ENCODE results near the gene ZMIZ1. TPM values are rescaled to one million over a fixed set of nuclear protein-coding genes. Genes with fewer than 3 reads are reported as not detected.

ZMIZ1 gene
- total RNA-seq, 2 donors from 2014 or later: 51.4 to 58.0 TPM

DNA sequence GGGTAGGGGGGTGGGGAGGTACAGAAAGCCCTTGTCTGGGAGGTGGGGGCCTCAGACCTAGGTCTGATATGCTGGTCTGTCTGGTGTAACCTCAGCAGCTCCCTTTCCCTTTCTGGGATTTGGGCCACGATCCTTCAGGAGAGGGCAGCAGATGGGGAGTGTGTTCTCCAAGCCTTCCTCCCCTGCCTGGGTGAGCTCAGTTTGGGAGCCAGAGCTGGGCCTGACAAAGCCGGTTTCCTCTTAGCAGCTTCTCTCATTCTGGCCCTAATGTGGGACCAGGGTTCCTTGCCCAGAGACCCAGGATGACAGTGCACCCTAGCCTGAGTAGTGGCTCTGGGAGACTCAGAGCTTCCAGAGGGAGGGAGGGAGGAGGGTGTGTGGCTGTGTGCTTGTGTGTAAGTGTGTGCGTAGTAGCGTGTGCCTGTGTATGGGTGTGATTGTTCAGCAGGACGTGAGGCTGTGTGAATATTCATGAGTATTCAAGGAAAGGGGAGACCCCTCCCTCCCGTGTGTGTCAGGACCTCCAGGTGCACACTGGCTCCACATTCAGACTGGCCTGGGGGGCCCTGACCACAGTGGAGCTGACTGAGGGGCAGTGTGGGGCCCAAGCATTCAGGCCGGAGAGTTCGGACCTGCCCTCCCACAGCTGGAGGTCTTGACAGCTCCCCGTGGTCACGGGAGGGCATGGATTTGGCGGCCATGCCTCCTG lies 96.5 kb downstream of the ZMIZ1 start:
- intact Hi-C loops (cut with DNase I): no loop called here
- DNase-seq (no peak), ATAC-seq (no peak)

DNA sequence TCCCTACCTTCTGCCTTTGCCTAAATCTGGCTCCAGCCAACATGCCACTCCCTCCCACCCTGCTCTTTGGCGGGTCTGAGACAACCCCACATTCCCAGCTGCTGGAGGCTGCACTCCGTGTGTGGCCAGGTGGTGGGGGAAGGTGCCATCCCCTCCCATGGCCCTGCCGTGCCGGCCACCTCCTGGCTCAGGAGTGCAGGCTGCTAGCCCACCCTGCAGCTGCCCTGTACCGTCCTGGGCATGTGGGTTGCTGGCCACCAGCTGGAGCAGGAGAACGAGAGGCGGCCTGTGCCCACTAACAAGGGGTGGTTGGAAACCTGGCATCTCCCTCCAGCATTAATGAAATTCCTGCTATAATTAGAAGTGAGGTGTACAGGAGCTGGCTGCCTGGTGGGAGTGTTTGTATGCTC lies 97.6 kb downstream of the ZMIZ1 start:
- intact Hi-C loops (cut with DNase I): no loop called here
- ATAC-seq (peak; percentile 49 to 56), DNase-seq (no peak)

DNA sequence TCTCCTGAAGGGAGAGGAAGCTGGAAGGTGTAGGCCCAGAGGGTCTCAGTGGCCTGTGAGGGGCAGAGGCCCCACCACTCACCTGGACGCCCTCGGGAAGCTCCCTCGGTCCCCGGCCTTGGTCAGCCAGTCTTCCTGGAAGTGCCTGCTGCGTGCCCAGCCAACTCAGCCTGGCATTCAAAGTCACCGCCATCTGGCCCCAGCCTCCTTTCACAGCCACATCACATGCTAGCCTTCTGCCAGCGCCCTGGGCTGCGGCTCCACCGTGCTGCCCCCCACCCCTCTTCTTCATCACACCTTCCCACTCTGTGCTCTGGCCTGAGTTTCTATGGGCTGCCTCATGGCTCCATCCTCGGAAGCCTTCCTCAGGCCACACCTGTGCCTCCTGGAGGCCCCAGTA lies 98.0 kb downstream of the ZMIZ1 start:
- ATAC-seq: peak; percentile 38 to 46
- intact Hi-C loops (cut with DNase I): no loop called here

DNA sequence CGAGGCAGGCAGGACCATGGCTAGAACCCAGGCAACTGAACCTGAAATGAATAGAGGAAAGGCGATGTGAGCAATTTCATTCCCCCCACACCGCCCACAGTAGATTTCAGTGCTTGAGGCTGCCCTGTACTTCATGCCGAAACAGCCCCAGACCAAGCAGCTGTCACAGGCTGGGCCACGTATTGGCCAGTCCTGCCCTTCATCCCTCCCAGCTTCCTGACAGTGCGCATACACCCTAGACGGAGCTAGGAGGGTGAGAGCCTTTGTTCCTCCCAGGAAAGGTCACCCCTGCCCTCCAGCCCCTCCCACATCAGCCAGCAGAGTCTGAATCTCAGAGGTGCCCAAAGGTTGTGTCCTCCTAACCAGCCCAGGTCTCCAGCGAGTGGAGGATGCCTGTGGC lies 98.8 kb downstream of the ZMIZ1 start:
- no peak for DNase-seq
- intact Hi-C loops (cut with DNase I): no loop called here
- no peak for ATAC-seq

More for the DNA sequence above, 98.0 kb downstream of the ZMIZ1 start:
- DNase-seq: no peak

DNA sequence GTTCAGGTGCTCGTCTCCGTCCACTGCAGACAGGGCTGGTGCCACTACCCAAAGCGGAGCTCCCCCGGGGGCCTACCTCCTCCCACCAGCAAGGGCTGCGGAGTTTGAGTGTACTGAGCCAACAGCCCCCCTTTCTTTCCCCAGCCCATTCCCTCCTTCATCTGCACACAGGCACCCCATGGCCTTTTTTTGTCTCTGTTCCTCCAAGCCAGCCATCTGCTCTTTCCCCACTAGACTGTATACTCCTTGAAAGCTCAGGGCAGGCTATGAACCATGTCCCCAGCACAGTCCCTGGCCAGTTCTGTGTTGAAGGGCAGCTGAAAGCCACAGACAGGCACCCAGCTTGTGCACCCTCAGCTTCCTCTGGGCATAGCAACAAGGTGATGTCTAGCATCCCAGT lies 99.4 kb downstream of the ZMIZ1 start:
- DNase-seq (no peak), ATAC-seq (no peak)
- intact Hi-C loops (cut with DNase I): no loop called here

DNA sequence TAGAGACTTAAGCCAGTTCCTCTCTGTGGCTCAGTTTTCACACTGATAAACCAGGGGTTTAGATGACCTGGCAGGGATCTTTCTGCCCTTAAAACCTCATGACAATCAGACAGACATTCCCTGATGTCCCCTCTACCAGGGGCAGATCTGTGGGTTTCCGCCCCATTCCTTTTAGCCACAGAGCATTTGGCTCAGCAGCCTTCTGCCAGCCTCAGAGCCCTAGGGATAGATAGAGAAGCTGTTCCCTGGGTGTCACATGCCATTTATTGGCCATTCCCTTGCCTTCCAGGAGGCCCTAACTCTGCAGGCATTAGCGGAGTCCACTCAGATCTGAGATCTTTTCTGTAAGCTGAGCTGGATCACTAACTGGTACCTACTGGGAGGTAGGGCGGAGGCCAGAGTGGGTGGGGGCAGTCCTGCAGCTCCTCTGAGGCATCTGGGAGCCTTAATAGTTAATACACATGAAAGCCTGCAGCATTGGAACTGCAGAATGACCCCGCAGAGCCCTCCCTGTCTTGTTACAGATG lies 101.5 kb downstream of the ZMIZ1 start:
- intact Hi-C loops (cut with DNase I): no loop called here
- no peak for DNase-seq
- ATAC-seq: no peak

DNA sequence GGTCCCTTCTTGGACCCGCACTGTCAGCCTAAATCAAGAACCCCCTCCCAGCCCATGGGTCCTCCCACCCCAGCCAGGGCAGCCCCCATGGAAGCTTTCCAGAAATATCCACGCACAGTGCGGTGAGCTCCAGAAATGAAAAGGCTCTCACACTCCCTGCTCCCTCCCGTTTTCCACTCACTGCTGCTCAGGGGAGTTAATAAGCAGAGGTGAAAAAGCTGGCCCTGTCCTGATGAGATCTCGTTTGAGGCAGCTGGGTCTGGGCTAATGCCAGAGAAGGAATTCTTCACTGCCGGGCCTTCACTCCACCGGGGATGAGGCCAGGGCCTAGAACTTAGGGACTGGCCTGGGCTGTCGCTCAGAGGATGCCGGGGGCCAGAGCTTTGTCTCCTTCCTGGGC lies 102.2 kb downstream of the ZMIZ1 start:
- DNase-seq (no peak), ATAC-seq (no peak)
- intact Hi-C loops (cut with DNase I): no loop called here

DNA sequence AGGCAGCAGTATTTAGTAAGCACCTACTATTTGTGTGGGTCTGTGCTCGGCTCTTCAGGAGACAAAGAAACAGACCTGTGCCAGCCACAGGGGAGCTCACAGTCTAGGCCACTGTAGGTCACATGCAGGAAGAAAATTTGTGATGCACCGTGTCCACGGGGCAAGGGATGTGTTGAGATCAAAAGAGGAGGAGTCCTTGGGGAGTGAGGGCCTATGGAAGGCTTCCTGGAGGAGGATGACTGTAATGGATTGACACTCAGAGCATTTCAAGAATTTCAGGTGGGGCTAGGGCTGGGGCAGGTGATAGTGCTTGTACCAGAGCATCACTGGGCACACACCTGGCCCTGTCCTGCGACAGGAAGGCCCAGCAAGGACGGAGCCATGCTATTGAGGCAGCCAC lies 102.7 kb downstream of the ZMIZ1 start:
- intact Hi-C loops (cut with DNase I): no loop called here
- no peak for ATAC-seq
- DNase-seq: no peak

DNA sequence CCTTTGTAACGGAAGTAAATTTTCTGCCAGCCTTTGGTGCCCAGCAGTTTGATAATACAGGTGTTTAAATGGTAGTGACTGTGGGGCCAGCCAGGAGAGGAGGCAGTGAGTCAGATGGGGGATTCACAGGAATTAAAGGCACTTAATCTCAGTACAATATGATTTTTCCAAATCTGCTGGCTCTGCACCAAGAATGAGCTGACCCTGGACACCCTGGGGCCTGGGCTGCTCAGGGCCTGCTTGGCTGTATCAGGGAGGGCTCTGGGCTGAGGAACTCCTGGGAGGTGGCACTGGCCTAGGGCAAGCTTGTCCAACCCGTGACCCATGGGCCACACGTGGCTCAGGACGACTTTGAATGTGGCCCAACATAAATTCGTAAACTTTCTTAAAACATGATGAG lies 104.1 kb downstream of the ZMIZ1 start:
- ATAC-seq (no peak), DNase-seq (no peak)
- intact Hi-C loops (cut with DNase I): no loop called here

DNA sequence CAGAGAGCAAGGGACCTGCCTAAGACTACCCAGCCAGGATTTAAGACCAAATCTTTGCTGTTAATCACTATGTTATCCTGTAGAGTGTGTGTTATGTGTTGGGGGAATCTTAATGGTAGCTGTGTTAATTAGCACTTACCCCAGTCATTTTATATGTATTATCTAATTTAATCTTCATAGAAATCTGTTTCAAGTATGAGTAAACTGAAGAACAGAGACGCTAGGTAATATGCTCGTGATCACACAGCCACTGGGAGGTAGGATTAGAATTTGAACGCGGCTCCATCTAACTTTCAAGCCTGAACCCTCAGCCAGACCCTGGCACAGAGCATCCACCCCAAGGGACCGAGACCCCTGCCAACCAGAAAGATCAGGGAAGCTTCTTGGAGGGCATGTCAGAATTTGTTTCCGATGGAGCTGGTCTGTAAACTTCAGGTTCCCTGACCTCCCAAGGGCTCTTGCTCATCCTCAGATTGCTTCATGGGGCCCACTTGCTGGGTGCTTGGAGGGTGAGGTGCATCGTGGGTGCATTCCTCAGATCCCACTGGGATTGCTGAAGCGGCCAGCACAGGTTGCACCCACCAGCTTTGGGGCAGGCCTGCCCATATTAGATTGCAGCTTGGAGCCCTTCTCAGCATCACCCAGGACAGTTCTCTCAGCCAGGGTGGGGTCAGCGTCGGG lies 105.0 kb downstream of the ZMIZ1 start:
- no peak for ATAC-seq
- intact Hi-C loops (cut with DNase I): no loop called here
- DNase-seq: no peak

DNA sequence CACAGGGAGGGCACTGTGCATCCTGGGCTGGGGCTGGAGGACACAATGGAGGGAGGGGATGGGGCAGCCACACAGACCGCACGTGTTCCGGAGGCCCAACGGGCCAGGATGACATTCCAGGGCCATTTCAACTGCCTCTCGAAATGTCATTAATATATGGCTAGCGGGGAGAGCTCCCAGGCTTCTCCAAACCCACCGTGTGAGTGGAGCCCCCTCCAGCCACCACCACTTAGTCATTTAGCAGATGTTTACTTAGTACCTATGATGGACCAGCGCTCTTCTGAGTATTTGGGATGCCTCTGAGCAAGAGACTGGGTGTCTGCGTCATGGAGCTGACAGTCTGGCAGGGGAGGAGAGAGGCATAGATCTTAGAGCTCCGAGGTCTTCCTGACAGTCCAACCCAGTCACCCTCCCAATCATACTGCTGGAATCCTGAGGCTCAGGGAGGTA lies 107.3 kb downstream of the ZMIZ1 start:
- ATAC-seq: peak in 1 of 2 donors; percentile 41
- DNase-seq: no peak
- intact Hi-C loops (cut with DNase I): no loop called here

DNA sequence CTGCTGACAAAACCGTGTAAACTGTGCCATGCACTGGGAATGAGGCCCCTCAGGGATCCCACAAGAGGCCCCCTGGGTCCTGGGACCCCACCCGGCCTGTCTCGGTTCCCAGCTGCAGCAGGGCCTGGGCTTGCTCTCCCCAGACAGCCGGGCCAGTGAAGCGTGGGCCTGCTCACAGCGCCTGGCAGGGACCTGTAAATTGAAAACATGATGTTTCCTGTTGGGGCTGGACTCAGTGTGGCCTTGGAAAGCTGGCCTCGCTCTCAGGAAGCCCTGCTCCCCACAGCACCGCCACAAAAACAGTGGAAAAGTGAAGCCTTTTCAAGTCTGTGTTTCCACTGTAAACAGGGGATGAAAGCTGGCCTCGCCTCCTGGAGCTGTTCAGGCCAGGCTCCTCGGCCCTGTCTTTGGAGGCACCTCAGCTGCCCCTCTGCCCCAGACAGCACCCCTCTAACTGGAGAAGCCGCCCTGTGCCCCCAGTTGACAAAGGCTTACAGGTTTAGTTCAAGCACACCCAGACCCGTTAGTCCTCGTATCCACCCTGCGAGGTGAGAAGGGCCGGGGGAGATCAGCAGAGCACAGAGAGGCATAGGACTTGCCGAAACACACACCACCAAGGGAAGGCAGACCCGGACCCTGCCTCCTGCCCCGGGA lies 108.3 kb downstream of the ZMIZ1 start:
- intact Hi-C loops (cut with DNase I): no loop called here
- DNase-seq: peak; percentile 74
- ATAC-seq: peak; percentile 57 to 63

DNA sequence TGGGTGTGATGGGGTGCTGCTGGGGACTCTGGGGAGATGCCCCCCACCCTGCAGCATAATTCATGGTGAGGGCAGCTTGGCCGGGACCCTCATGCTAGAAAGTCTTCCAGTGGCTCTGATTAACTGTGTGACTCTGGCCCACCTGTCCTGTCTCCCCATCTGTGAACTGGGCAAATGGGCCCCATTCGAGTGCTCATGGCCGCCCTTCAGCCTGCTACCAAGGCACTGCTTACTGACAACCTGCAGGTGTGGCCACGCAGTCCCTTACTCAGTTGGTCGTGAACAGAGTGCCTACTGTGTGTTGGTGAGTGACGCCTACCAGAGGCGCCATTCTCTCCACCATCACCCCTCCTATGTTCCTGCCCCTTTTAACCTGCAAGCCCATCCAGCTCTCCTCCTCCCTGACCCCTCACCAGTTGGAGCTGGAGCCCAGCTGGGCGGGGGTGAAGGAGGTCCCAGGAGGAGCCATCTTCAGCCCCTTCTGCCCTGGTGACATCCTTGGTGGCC lies 109.4 kb downstream of the ZMIZ1 start:
- intact Hi-C loops (cut with DNase I): no loop called here
- ATAC-seq: no peak
- no peak for DNase-seq

DNA sequence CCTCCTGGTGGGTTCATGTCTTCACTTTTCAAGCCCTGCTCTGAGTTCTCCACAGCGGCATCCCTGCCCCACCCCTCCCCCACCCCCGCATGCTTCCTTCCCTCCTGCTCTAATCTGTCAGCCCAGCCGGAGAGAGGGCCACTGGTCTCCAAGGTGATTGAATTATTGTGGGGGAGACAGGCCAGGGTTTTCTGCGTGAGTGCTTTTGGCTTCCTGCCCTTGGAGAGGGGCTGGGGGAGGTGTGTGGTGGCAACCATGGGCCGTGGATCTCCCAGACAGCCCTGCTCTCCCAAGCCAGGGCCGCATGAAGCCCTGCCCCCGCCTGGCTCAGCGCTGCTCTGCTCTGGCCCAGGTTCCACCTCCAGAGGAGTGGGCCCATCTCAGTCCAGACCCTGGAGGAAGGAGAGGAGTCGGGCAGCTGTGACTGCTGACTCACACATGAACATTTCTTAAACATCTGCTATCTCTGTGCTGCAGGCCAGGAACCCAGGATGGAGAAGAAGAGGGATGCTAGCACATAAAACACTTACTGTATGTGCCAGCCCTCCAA lies 109.9 kb downstream of the ZMIZ1 start:
- ATAC-seq (peak; percentile 11 to 67), DNase-seq (peak; percentile 45)
- intact Hi-C loops (cut with DNase I): no loop called here

DNA sequence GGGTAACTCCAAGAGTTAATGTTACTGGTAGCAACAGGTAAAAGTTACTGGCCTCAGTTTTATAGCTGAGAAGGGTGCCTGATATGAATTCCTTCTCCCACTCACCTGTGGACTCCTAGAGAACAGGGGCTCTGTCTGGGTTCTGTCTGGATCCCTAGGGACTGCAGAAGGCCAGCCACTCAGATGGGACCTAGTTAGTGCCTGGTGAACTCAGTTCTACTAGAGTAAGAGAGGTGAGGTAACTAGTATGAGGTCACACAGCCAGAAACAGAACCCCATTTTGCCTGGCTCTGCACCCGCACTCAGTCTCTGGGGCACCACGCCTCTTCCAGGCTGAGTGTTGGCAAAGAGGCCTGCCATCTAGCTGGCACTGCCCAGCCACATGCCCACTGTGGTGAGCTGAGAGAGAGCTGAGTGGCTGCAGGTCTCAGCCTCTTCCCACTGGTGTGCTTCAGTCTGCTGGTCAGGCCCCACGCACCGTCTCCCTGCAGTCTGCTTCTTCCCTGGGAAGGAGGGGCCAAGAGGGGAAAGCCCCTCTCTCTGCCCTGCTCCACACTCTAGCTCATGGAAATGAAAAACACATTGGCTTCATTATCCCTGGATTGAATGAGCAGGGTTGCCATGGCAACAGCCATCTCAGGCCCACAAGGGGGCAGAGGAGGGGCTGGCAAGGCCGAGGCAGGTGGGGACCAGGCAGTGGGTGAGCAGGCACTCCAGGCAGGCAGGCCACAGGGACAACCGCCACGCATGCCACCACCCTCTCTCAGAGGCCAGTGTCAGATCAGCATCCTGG lies 110.6 kb downstream of the ZMIZ1 start:
- intact Hi-C loops (cut with DNase I): no loop called here
- DNase-seq (no peak), ATAC-seq (no peak)

DNA sequence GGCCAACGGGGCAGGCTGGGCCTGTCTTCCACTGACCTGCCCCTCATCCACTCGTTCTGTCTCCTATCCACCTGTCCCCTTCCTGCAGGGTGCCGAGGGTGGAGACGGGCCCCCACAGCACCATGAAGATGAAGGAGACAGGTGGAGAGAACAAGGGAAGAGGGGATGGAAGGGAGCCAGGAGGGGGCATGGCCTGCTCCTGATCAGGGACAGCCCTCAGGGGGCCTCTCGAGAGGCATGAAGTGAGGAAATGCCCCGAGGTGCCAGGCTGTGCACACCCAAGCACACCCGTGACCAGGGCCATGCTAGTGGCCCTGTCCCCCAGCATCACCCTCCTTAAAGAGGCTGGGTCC lies 111.2 kb downstream of the ZMIZ1 start:
- no peak for DNase-seq
- intact Hi-C loops (cut with DNase I): loop anchor here in 1 of 2 donors (5.0 kb wide), 1 partner anchor 108 kb away; no protein-coding TSS in a partner anchor
- no peak for ATAC-seq

DNA sequence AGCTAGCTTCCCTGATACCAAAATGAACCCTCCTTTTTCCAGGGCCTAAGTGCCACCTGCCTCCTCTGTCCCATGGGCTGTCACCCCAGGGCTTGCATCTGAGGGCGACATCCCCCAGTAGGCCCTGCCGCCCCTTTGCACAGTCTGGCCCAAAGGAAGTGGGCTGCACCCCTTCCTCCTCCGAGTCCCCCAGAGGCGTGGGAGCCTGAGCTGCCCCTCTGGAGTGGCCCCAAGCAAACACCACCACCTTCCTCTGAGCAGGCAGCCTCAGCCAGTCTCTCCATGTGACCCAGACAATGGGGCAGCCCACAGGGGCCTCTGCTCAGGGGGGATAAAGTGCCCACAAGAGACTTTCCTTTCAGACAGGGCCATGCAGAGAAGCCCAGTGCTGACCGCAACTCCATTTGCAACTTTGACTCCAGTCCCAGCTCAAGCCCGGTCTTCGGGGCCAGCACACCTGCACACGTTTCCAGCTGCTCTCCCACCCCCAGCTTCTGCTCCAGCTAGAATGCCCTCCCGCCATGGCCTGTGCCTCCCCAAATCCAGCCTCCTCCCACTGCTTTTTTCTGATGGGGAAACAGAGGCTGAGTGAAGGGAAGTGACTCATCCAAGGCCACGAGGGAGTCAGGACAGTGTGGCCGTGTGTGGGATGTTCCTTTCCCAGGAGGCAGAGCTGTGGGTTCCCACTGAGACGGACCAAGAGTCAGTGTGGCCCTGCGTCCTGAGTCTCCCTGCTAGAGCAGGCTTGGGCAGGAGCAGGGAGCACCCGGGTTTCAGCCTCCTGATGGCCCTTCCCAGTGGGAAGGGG lies 111.9 kb downstream of the ZMIZ1 start:
- DNase-seq (no peak), ATAC-seq (no peak)
- intact Hi-C loops (cut with DNase I): loop anchor here in 1 of 2 donors (5.0 kb wide), 1 partner anchor 108 kb away; no protein-coding TSS in a partner anchor

DNA sequence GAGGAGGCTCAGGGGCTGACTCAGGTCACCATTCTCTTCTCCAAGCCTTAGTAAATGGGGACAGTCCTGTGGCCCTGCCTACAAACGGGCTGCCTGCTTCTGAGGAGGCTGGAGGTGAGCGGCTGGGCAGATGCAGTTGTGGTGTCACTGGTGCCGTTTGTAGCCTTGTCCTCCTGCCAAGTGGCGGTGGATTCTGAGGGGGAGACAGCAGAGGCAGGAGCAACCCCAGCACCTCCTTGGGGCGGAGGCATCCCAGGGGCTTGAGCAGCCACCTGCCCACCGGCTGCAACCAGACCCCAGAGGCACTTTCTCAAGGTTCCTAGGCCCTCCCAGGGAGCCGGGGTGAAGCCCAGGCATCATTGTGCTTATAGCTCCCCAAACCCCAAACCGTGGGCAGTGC lies 112.5 kb downstream of the ZMIZ1 start:
- DNase-seq: no peak

More for the DNA sequence above, 112.5 kb downstream of the ZMIZ1 start:
- no peak for ATAC-seq
- intact Hi-C loops (cut with DNase I): loop anchor here in 1 of 2 donors (5.0 kb wide), 1 partner anchor 109 kb away; no protein-coding TSS in a partner anchor

Data from left cardiac atrium (tissue), 4 donors.